Measurements from ENCODE around the gene ACTMAP.

Gene ACTMAP

DNA sequence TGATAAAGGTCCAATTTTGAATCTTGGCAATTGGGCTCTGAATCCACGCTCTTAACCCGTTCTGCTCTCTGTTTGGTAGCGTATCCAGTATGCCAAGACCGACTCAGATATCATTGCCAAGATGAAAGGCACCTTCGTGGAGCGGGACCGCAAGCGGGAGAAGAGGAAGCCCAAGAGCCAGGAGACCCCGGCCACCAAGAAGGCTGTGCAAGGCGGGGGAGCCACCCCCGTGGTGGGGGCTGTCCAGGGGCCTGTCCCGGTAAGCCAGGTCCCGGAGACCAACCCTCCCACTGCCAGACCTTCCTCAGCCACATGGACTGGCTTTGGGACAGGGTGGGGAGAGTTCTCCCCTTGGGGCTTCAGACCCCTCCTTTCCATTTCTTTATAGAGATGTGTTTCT, 9.1 kb upstream of the ACTMAP start:
- no peak overlapping the region for H3K4me3 Mint-ChIP-seq
- peaks cover 87% of the 10 kb centered on the region for H3K4me1 Mint-ChIP-seq (ENCODE audit: low read depth)
- no peaks in the 10 kb centered on the region for H3K27me3 Mint-ChIP-seq
- no peaks in the 10 kb centered on the region for H3K9me3 Mint-ChIP-seq
- H3K27ac Mint-ChIP-seq, result no peak overlapping the region
- H3K36me3 Mint-ChIP-seq (ENCODE audit: low read depth), result peaks cover 86% of the 10 kb centered on the region

DNA sequence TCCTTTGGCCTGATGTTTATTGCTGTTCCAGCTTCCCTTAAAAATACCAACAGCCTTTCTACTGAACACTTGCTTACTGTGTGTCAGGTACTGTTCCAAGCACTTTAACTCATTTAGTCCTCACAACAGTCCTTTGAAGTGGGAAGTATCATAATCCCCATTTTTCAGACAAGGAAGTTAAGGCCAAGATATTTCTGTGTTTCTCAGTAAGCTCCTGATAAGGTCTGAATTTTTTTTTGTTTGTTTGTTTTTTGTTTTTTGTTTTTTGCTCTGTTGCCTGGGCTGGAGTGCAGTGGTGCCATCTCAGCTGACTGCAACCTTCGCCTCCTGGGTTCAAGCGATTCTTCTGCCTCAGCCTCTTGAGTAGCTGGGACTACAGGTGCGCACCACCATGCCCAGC, 8.2 kb upstream of the ACTMAP start:
- Mint-ChIP-seq H3K4me1 (ENCODE audit: low read depth) (peaks cover 82% of the 10 kb centered on the region), H3K36me3 (ENCODE audit: low read depth) (peaks cover 80% of the 10 kb centered on the region), H3K9me3 (no peaks in the 10 kb centered on the region), H3K27me3 (no peaks in the 10 kb centered on the region), H3K4me3 (peak overlapping the region; percentile 6), H3K27ac (peak overlapping the region; percentile 70)

DNA sequence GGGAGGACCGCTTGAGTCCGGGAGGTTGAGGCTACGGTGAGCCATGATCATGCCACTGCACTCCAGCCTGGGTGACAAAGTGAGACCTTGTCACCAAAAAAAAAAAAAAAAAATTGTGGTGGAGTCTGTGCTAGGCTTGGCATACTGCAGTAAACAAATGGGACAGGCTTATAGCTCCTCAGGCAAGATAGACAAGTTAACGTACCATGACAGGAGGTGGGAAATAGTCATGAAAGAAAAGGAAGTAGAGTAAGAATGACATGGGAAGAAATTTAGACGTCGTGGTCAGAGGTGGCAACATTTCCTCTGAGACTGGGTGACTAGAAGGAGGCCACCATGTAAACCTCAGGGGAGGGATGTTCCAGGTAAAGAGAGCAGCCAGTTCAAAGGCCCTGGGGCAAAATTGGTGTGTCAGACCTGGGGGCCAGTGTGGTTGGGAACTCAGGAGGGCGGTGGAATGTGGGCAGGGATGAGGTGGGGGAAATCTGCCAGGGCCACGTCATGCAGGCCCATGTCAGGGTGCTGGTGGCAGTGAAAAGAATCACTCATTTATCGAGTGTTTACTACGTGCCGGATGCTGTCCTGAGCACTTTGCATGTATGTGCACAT, 6.3 kb upstream of the ACTMAP start:
- H3K4me1 Mint-ChIP-seq (ENCODE audit: low read depth), result peaks cover 76% of the 10 kb centered on the region

DNA sequence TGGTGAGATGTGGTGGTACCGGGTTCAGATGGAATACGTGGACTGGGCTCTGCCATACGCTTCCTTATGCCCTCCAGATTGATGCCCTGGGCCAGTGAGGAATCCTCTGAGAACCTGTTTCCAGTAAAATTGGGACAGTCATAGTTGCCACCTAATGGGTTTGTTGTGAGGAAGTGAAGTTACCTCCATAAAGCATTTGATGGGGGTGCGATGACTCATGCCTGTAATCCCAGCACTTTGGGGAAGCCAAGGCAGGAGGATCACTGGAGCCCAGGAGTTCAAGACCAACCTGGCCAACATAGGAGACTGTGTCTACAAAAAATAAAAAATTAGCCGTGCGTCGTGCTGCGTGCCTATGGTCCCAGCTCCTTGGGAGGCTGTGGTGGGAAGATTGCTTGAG, 5.5 kb upstream of the ACTMAP start:
- Mint-ChIP-seq H3K9me3 (no peaks in the 10 kb centered on the region), H3K27me3 (no peaks in the 10 kb centered on the region), H3K36me3 (ENCODE audit: low read depth) (peaks cover 77% of the 10 kb centered on the region), H3K4me1 (ENCODE audit: low read depth) (peaks cover 74% of the 10 kb centered on the region), H3K4me3 (peak overlapping the region; percentile 87), H3K27ac (peak overlapping the region; percentile 99)

More for the DNA sequence above, 6.3 kb upstream of the ACTMAP start:
- H3K4me3 Mint-ChIP-seq, result peak overlapping the region; percentile 87
- H3K27me3 Mint-ChIP-seq, result no peaks in the 10 kb centered on the region
- peaks cover 77% of the 10 kb centered on the region for H3K36me3 Mint-ChIP-seq (ENCODE audit: low read depth)
- H3K27ac Mint-ChIP-seq, result peak overlapping the region; percentile 99
- H3K9me3 Mint-ChIP-seq, result no peaks in the 10 kb centered on the region

DNA sequence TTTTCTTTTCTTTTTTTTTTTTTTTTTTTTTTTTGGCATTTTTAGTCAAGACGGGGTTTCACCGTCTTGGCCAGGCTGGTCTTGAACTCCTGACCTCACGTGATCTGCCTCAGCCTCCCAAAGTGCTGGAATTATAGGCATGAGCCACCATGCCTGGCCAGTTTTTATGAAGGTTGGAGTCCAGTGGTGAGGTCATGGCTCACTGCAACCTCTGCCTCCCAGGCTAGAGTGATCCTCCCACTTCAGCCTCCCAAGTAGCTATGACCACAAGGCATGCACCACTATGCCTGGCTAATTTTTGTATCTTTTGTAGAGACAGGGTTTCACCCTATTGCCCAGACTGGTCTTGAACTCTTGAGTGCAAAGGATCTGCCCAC, 5.0 kb upstream of the ACTMAP start:
- H3K27me3 Mint-ChIP-seq, result no peaks in the 10 kb centered on the region
- H3K4me1 Mint-ChIP-seq (ENCODE audit: low read depth), result peaks cover 74% of the 10 kb centered on the region
- peaks cover 71% of the 10 kb centered on the region for H3K36me3 Mint-ChIP-seq (ENCODE audit: low read depth)
- H3K27ac Mint-ChIP-seq, result peak overlapping the region; percentile 99
- no peaks in the 10 kb centered on the region for H3K9me3 Mint-ChIP-seq
- H3K4me3 Mint-ChIP-seq, result peak overlapping the region; percentile 87

DNA sequence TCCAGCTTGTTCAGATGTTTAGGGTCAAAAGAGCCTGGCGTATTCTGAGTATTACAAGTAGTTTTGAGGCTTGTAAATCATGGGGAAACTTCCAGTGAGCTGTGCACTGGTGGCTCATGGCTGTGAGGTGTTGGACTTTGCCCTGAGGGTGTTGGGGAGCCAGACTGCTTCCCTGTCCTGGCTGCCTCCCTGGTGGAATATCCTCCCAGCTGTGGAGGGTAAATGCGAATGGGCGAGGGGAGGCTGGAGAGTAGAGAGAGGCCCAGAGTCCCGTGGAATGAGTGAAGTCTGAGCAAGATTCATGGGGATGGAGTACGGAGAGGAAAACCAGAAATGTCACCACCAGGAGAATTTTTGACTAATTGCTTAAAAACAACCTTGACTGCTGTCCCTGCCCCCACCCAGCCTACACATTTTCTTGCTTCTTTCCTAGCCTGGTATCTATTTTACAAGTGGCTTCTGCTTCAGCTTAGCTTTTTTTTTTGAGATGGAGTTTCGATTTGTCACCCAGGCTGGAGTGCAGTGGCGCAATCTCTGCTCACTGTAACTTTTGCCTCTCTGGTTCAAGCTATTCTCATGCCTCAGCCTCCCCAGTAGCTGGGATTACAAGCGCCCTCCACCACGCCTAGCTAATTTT, 4.5 kb upstream of the ACTMAP start:
- H3K9me3 Mint-ChIP-seq, result no peaks in the 10 kb centered on the region
- peaks cover 74% of the 10 kb centered on the region for H3K4me1 Mint-ChIP-seq (ENCODE audit: low read depth)
- H3K27me3 Mint-ChIP-seq, result no peaks in the 10 kb centered on the region
- peaks cover 66% of the 10 kb centered on the region for H3K36me3 Mint-ChIP-seq (ENCODE audit: low read depth)
- H3K27ac Mint-ChIP-seq, result peak overlapping the region; percentile 99
- peak overlapping the region; percentile 87 for H3K4me3 Mint-ChIP-seq

DNA sequence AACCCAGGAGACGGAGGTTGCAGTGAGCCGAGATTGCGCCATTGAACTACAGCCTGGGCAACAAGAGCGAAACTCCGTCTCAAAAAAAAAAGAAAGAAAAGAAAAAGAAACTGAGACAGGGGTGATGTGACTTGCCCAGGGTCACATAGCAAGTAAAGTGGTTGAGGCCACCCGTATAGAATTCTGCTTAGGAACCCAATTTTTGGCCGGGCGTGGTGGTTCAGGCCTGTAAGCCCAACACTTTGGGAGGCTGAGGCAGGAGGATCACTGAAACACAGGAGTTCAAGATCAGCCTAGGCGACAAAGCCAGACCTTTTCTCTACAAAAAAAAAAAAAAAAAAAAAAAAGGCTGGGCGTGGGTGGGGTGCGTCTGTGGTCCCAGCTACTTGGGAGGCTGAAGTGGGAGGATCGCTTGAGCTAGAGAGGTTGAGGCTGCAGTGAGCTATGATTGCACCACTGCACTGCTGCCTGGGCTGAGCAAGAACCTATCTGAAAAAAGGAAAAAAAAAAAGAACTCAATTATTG, 2.0 kb upstream of the ACTMAP start:
- Mint-ChIP-seq H3K27me3 (no peaks in the 10 kb centered on the region), H3K36me3 (ENCODE audit: low read depth) (peaks cover 49% of the 10 kb centered on the region), H3K9me3 (no peaks in the 10 kb centered on the region), H3K4me1 (ENCODE audit: low read depth) (peaks cover 70% of the 10 kb centered on the region), H3K27ac (peak overlapping the region; percentile 98), H3K4me3 (peak overlapping the region; percentile 95)

DNA sequence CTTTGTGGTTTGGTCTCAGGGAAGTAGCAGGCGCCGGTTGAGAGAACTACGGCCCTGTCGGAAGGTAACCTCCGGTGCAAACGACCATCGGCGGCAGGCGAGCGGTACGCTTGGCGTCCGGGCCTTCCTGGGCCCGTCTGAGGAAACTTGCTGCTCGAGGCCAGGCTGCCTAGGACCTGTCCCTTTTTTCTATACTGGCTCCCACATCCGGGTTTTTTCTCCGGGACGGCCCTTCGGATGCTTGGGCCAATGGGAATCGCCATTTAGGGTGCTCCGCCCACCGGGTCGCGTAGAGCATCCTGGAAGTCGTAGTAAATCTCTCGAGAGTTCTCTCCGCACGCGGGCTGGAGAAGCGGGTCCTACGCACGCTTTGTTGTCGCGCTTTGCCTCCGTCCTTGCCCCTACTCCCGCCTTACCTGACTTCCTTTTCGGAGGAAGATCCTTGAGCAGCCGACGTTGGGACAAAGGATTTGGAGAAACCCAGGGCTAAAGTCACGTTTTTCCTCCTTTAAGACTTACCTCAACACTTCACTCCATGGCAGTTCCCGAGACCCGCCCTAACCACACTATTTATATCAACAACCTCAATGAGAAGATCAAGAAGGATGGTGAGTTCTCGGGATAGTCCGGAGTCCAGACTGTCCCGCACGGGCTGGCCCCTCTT, 729 bp upstream of the ACTMAP start, which contains the start of gene SNRPA:
TSS of gene SNRPA (plus strand) at position 330 of the 664 bp plus-strand sequence. CDS start at position 536, 206 bp downstream.
- Mint-ChIP-seq H3K27ac (peak within 1 kb of the TSS; percentile 98), H3K4me3 (peak within 1 kb of the TSS; percentile 95), H3K9me3 (no peaks in the 10 kb centered on the region), H3K36me3 (ENCODE audit: low read depth) (peaks cover 38% of the 10 kb centered on the region), H3K4me1 (ENCODE audit: low read depth) (peaks cover 57% of the 10 kb centered on the region), H3K27me3 (no peaks in the 10 kb centered on the region)

DNA sequence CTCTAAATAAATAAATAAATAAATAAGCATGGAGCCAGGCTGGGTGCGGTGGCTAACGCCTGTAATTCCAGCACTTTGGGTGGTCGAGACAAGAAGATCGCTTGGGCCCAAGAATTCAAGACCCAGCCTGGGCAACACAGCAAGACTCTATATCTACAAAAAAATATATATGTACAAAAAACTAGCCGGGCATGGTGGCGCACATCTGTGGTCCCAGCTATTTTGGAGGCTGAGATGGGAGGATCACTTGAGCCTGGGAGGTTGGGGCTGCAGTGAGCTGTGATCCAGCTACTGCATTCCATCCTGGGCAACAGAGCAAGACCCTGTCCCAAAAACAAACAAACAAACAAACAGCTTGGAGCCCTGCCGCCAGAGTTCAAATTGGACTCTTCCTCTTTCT, 2.7 kb downstream of the ACTMAP start:
- no peaks in the 10 kb centered on the region for H3K27me3 Mint-ChIP-seq
- peaks cover 32% of the 10 kb centered on the region for H3K4me1 Mint-ChIP-seq (ENCODE audit: low read depth)
- no peaks in the 10 kb centered on the region for H3K9me3 Mint-ChIP-seq
- H3K36me3 Mint-ChIP-seq (ENCODE audit: low read depth), result peaks cover 15% of the 10 kb centered on the region
- H3K27ac Mint-ChIP-seq, result no peak overlapping the region
- no peak overlapping the region for H3K4me3 Mint-ChIP-seq

DNA sequence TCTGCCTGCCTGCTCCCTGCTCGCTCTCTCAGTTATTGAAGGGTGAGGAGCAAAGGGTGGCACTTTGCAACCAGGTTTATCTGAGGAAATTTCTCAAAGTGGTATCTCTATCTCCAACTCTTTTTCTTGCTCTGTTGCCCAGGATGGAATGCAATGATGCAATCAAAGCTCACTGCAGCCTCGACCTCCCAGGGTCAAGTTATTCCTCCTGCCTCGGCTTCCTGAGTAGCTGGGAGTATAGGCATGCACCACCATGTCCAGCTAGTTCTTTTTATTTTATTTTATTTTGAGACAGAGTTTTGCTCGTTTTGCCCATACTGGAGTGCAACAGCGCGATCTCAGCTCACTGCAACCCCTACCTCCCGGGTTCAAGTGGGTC, 4.9 kb downstream of the ACTMAP start:
- no peaks in the 10 kb centered on the region for H3K36me3 Mint-ChIP-seq (ENCODE audit: low read depth)
- peaks cover 16% of the 10 kb centered on the region for H3K4me1 Mint-ChIP-seq (ENCODE audit: low read depth)
- H3K27ac Mint-ChIP-seq, result no peak overlapping the region
- no peaks in the 10 kb centered on the region for H3K9me3 Mint-ChIP-seq
- H3K4me3 Mint-ChIP-seq, result no peak overlapping the region
- no peaks in the 10 kb centered on the region for H3K27me3 Mint-ChIP-seq

DNA sequence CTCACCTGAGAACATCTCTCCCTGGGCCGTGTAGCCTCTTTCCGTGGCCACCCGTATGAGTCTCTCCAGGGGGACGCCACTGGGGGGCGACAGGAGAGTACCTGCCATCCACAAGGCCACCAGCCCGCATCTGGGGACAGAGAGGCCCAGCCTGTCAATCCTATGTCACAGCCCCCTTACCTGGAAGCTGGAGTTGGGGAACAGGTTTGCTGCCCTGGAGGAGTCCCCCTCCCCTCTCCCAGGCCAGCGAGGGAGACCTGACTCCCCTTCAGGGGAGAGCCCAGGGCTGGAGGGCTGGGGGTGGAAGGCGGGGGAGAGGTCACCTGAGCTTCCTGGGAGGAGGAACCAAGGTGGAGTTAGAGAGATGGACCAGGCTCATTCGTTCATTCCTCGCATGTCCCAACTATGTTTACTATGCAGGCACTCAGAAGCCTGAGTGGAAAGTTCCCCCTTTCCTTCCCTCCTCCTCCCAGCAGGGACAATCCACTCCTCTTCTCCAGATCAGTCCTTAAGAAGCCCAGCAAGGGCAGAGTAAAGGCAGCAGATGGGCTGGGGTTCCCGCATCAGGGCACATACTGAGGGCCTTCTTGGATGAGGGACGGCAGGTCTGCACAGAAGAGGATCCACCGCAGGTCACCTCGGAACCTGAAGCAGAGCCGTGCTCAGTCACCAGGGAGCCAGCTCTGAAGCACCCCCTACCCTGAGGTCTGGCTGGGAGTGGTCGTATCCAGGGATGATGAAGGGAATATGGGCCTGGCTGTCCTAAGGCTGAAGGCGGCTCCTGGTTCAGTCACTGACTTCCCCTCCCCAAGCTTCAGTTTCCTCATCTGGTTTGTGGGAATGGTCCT, 5.5 kb downstream of the ACTMAP start:
- no peaks in the 10 kb centered on the region for H3K9me3 Mint-ChIP-seq
- H3K4me1 Mint-ChIP-seq (ENCODE audit: low read depth), result peaks cover 10% of the 10 kb centered on the region
- no peaks in the 10 kb centered on the region for H3K27me3 Mint-ChIP-seq
- H3K4me3 Mint-ChIP-seq, result no peak overlapping the region
- H3K27ac Mint-ChIP-seq, result no peak overlapping the region
- H3K36me3 Mint-ChIP-seq (ENCODE audit: low read depth), result no peaks in the 10 kb centered on the region

DNA sequence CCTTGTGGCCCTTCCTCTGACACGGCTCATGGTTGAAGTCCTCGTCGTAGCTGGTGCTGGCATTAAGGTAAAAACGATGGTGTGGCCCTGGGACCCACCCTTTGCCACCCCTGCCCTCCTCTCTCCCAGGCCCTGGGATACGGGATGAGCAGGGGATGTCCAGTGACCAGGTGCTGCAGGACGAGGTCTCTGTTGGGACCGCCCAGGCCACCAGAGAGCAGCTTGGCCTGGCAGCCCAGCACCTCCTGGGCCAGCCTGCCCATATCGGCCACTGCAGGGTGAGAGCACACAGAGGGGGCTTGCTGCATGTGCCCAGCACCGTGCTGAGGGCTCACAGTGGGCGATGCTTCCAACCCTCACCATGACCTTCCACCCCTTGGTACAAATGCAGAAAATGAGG, 6.4 kb downstream of the ACTMAP start:
- H3K36me3 Mint-ChIP-seq (ENCODE audit: low read depth), result peaks cover 1% of the 10 kb centered on the region
- peaks cover 9% of the 10 kb centered on the region for H3K4me1 Mint-ChIP-seq (ENCODE audit: low read depth)
- H3K27ac Mint-ChIP-seq, result no peak overlapping the region
- no peak overlapping the region for H3K4me3 Mint-ChIP-seq
- no peaks in the 10 kb centered on the region for H3K9me3 Mint-ChIP-seq
- no peaks in the 10 kb centered on the region for H3K27me3 Mint-ChIP-seq

DNA sequence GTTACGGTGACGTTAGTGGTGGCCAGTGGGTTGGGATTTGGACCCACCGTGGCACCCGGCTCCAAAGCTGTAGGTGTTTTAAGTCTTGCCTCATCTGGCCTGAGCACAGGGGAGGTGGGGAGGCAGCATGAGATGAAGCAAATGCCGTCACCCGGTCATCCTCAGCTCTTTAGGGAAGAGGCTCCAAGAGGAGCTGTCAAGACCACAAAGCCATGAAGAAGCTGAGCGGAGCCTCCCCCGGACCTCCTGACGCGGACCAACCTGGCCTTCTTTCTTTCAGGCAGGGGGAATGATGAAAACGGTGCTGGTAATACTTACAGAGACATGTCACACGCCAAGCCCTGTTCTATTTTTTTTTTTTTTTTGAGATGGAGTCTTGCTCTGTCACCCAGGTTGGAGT, 7.4 kb downstream of the ACTMAP start:
- H3K4me1 Mint-ChIP-seq (ENCODE audit: low read depth), result peaks cover 4% of the 10 kb centered on the region
- H3K9me3 Mint-ChIP-seq, result no peaks in the 10 kb centered on the region
- H3K36me3 Mint-ChIP-seq (ENCODE audit: low read depth), result peaks cover 5% of the 10 kb centered on the region
- no peak overlapping the region for H3K4me3 Mint-ChIP-seq
- H3K27ac Mint-ChIP-seq, result no peak overlapping the region
- no peaks in the 10 kb centered on the region for H3K27me3 Mint-ChIP-seq

DNA sequence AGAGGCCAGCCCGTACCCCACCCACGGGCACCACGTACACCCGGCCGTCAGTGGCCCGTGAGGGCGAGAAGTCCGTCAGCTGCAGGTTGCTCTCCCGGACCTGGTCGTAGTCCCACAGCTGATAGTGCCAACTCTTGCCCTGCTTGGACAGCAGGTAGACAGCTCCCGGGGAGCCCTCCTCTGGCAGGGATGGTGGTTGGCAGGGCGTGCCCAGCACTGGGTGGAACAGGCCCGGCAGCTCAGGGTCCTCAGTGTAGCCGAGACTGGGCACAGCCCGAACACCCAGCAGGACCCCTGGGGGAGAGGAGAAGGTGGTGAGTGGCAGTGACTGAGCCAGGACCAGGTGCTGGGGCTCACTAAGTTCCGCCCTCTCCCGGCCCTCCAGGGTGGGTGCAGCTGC, 7.8 kb downstream of the ACTMAP start:
- Mint-ChIP-seq H3K4me1 (ENCODE audit: low read depth) (peaks cover 4% of the 10 kb centered on the region), H3K27ac (no peak overlapping the region), H3K4me3 (no peak overlapping the region), H3K36me3 (ENCODE audit: low read depth) (peaks cover 5% of the 10 kb centered on the region), H3K27me3 (no peaks in the 10 kb centered on the region), H3K9me3 (no peaks in the 10 kb centered on the region)

Data from stimulated activated naive CD8-positive, alpha-beta T cell treated with anti-CD3 and anti-CD28 coated beads, Interleukin-15, Interleukin-2, amounts not matched to agents 100 ng/mL and 50 ng/mL, for 24 hours (primary cell).